Activated gamma-delta T cell treated with anti-CD3 and anti-CD28 coated beads, Interleukin-2, amount 50 U/mL, for 16 hours (primary cell): ENCODE measurements around the gene TCL1A.
"Not testable (repeated sequence)": the region's sequence is repeated elsewhere in the genome, so short reads cannot be mapped to it uniquely, and the experiment has no call there.

Experiments used
- DNase-seq: peaks from one replicate; pipeline ENCODE4 v3.0.0-alpha.2; 2020; ENCODE audit warnings: low read depth

Gene TCL1A, protein sequence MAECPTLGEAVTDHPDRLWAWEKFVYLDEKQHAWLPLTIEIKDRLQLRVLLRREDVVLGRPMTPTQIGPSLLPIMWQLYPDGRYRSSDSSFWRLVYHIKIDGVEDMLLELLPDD

DNA sequence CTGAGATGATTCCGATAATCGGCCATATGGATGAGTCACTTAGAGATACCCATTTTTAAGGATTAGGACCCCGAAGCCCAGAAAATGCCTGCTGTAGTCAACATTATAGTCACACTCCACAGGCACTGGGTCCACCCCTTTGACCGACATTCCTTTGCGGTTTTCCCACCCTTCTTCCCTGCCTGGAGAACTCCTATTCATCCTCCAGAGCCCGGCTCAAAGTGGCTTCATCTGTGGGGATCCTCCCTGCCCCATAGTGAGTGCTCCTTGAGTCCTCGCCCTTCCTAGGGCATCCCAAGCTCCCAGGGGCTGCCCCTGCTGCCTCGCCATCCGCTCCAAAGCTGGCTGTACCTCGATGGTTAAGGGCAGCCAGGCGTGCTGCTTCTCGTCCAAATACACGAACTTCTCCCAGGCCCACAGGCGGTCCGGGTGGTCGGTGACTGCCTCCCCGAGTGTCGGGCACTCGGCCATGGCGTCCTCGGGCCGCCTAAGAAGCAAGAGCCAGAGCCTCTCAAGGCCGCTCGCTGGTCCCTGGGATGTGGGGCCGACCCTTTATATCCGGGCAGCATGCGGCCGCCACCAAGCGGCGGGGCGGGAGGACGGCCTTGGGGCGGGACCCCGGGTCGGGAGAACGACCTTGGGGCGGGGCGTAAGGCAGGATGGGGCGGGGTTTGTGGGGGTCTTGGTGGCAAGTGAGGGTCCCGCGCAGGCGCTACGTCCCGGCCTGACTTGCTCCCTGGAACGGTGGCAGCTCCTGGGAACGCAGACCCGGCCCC is at the start of gene TCL1A:
TCL1A (minus strand) TSS at position 530 of the 776 bp plus-strand sequence; CDS start at position 471, 59 bp downstream.
- DNase-seq, result no peak

DNA sequence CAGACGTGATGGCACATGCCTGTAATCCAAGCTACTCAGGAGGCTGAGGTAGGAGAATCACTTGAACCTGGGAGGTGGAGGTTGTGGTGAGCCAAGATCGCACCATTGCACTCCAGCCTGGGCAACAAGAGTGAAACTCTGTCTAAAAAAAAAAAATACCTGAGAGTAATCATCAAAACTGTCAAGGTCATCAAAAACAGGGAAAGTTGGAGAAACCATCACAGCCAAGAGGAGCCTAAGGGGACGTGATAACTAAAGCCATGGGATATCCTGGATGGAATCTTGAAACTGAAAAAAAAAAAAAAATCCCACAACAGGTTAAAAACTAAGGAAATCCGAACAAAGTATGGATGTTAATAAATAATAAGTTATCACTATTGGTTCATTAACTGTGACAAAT is 49.1 kb upstream of the TCL1A start:
- DNase-seq, result not testable (repeated sequence)

- DNase-seq, result no peak
These were observed 47.5 kb upstream of the TCL1A start for GRCh38 chr14:95761436-95761835.

DNA sequence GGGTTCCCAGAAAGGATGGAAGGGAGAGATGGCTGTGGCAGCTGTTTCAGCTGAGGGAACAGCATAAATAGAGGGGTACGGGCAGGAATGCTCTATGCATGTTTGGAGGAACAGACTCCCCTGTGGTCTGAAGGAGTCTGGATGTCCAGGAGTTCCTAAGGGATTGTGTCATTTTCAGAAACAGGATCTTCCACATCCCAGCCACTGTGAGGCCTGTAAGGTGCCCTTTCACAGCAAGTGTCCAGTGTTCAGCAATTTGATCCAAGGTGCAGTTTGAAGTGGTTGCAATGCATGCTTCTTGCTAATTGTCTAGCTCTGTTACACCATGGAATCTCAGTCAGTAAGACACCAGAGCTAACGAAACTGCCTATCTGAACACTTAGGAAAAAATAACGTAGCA is 46.7 kb upstream of the TCL1A start:
- DNase-seq, result no peak

GRCh38 chr14:95759941-95760340 is 46.0 kb upstream of the TCL1A start:
- no peak for DNase-seq

GRCh38 chr14:95758331-95758730 is 44.4 kb upstream of the TCL1A start:
- no peak for DNase-seq

DNA sequence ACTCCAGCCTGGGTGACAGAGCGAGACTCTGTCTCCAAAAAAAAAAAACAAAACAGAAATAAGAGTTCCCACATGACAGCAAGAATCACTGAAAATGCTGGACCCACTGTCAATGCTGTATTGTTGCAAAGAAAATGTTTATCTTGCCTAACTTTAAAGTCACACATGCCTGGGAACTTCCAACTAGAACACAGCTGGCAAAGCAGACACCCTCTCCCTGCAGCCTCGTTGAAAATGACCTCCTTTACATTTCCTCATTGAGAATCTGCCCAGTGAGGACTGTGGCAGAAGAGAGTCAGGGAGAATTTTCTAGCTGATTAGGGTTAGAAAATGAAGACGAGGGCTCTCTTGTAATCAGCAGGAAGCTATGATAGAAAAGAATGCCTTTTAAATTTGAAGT is 42.8 kb upstream of the TCL1A start:
- DNase-seq, result no peak

- DNase-seq, result no peak
These were observed 42.2 kb upstream of the TCL1A start for GRCh38 chr14:95756127-95756526.

- DNase-seq, result no peak
These were observed 27.9 kb upstream of the TCL1A start for GRCh38 chr14:95741781-95742180.

- DNase-seq, result no peak
These were observed 27.1 kb upstream of the TCL1A start for GRCh38 chr14:95741038-95741490.

- DNase-seq, result no peak
These were observed 25.4 kb upstream of the TCL1A start for GRCh38 chr14:95739356-95739755.

DNA sequence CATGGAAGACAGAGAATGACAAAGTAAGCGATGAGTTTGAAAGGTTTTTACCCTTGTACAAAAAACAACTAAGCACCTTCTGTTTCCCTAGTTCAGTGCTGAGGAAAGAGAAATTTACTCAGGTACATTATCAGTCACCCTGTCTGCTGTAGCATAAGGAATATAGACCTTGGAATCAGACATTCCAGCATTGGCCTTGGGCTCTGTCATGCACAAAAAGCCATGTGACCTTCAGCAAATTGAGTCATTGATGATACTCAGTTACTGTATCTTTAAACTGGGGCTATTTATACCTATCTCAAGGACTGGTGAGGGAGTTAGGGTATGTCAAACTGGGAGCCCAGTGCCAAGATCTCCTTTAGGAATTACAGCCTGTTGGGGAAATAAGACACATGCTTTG is 19.3 kb upstream of the TCL1A start:
- no peak for DNase-seq

DNA sequence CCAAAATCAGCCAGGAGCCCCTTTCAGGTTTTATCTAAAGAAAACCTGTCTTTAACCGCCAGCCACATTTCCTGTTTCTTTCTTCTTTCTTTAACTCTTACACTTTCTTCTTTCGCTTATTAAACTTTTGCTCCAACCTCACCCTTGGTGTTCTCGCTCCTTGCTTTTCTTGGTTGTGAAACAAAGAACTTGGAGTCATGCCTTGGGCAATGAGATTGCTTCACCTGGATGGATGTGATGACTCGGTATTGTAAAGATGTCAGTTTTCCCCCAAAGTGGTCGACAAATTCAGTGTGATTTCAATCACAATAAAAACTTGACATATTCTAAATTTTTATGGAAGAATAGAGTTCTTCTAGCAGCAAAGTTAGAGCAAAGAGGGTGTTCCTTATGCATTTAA is 16.2 kb upstream of the TCL1A start:
- no peak for DNase-seq

DNA sequence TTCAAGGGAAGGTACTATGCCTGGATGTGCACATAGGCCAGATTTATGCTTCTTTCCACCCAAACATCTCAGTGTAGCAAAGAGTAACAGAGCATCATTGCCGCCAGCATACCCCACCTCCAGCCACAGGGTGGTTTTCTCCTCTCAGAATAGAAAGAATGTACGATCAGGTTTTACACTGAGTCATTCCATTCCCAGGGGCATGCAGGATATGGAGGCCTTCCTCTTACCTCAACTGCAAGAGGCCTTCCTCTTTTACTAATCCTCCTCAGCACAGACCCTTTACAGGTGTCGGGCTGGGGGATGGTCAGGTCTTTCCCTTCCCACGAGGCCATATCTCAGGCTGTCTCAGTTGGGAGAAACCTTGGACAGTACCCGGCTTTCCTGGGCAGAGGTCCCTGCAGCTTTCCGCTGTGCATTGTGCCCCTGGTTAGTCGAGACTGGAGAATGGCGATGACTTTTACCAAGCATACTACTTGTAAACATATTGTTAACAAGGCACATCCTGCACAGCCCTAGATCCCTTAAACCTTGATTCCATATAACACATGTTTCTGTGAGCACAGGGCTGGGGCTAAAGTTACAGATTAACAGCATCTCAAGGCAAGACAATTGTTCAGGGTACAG is 15.6 kb upstream of the TCL1A start:
- not testable (repeated sequence) for DNase-seq

DNA sequence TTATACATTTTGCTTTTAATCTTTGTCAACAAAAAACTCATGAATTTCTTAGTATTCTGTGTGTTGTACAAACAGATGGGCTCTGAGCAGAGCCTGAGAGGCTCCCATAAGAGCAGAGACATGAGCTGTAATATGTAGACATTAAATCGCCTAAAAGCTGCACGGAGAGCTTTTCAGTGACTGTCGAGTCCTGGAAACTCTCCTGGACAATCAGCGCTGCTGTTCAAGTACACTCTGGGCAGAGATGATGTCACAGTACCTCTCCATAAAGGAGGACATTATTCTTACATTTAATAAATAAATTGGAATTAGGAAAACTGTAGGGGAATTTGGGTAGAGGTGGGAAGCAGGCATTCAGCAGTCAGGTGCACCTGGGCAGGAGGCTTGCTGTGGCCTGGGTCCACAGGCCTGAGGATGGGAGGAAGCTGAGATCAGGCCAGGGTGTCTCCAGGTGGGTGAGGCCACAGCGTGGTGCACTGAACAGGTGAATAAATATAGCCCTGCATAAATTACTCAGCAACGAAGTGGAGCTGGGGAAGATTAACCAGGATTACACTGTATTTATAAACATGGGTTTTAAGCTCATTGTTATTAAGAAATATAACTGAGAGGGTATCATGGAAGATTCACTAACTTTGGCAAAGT is 13.3 kb upstream of the TCL1A start:
- DNase-seq, result no peak

DNA sequence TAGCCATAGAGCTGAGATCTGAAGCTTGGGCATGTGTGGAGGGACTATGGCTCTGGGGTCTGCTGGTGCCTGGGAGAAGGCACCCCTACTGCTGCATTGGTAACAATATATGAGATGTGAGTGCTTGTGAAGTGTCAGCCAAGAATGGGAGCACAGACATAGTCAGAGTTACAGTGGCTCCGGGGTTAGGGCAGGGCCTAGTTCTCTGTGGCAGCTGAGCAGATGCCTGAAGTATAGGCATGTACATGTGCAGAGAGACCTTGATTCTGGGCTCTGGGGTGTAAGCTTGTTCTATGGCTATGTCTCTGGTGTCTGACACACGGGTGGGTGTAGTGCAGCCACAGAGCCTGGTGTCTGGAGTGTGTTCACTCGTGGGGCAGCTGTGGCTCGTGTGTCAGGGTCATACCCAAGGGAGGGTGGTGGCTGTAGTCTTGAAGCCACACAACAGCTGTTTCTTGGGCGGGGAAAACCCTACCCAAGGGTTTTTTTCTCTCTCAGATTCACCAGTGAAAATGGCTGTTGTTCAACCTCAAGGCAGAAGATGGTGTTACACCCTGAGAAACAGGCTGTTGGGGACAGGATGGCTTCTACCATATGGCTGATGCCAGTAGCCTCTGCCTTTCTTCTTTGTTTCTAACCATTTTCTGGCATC is 11.9 kb upstream of the TCL1A start:
- DNase-seq, result no peak

- no peak for DNase-seq
These were observed 8.7 kb upstream of the TCL1A start for GRCh38 chr14:95722525-95723190.

DNA sequence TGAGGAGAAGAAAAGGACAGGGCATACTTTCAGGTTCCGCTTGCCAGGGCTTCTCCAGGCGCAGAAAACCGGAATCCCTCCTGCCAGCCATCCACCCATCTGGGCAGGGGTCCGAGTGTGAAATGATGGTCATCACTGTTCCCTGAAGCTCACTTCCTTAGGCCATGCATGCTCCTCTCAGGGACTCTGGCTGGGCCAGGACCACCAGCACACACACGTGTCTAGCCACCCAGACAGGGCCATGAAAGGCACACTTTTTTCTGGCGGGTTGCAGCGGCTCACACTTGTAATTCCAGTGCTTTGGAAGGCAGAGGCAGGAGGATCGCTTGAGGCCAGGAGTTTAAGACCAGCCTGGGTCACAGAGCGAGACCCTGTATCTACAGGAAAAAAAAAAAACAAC is 1.5 kb downstream of the TCL1A start:
- DNase-seq, result no peak

DNA sequence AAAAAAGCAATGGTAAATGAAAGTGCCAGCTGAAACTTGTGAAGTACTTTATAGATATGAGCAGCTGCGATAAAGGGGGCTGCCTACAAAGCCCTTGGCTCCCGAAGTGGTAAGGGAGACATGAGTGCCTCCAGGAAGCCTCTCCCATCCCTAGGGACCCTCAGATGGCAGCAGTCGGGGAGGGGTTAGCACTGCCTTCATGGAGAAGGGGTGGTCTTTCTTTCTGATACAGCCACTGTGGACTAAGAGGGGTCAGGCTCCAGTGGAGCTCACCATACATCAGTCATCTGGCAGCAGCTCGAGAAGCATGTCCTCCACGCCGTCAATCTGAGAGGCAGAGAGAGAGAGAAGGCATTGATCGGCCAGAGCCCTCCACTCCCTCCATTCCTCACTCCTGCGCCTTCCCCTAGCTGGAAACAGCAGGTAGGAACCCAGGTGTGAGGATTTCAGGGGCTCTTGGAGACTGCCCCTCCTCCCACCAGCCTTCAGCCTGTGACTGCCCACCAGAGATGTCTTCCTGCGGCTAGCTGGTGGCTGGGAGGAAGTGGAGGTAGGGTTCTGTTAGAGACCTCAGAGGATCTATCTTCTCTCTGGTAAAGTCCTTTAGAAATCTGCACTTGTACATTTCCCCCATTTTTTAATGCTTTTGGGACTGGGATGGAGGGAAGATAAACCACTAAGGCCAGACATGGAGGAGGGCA is 2.3 kb downstream of the TCL1A start:
- DNase-seq, result no peak

GRCh38 chr14:95710106-95710505 is 3.8 kb downstream of the TCL1A start:
- no peak for DNase-seq

DNA sequence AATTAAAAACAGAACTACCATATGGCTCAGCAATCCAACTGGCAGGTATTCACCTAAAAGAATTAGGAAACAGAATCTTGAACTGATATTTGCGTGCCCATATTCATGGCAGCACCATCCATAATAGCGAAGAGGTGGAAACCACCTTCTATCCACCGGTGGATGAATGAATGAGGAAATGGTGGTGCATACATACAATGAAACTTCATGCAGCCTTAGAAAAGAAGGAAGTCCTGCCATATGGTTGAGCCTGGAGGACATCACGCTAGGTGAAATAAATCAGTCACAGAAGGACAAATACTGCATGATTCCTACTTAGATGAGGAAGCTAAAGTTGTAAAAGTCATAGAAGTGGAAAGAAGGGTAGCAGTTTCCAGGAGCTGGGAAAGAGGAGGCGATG is 6.6 kb downstream of the TCL1A start:
- no peak for DNase-seq
